Activated naive CD4-positive, alpha-beta T cell (primary cell): ENCODE measurements around the gene ZNF8.
A peak's percentile ranks its signal among the peaks of the same experiment; 100 is the strongest.
"Not testable (repeated sequence)": the region's sequence is repeated elsewhere in the genome, so short reads cannot be mapped to it uniquely, and the experiment has no call there.

Experiments used
- DNase-seq, 4 experiments: peaks; one replicate each; lab custom pipeline; 2025; lab: John Stamatoyannopoulos, UW

ZNF8 gene

GRCh38 chr19:58336820-58337219 is 58.1 kb downstream of the ZNF8 start:
- no peak for DNase-seq

- no peak for DNase-seq
Observed at GRCh38 chr19:58338336-58338735, 59.6 kb downstream of the ZNF8 start.

GRCh38 chr19:58338825-58339558 is 60.2 kb downstream of the ZNF8 start:
- DNase-seq: no peak

GRCh38 chr19:58345558-58345957 is 66.8 kb downstream of the ZNF8 start:
- no peak for DNase-seq

GRCh38 chr19:58346961-58347929 is 68.5 kb downstream of the ZNF8 start:
- DNase-seq: peak in 3 of 4 experiments; percentile 38 to 60 (median 43)

GRCh38 chr19:58348080-58348479 is 69.3 kb downstream of the ZNF8 start:
- not testable (repeated sequence) for DNase-seq

- DNase-seq: no peak
Observed at GRCh38 chr19:58349590-58349989, 70.8 kb downstream of the ZNF8 start.

GRCh38 chr19:58350001-58350861 is 71.5 kb downstream of the ZNF8 start:
- no peak for DNase-seq

- DNase-seq: no peak
Observed at GRCh38 chr19:58350871-58351557, 72.3 kb downstream of the ZNF8 start.

- no peak for DNase-seq
Observed at GRCh38 chr19:58351558-58351878, 72.8 kb downstream of the ZNF8 start.

- no peak for DNase-seq
Observed at GRCh38 chr19:58351990-58352755, 73.4 kb downstream of the ZNF8 start.
